ENCODE data around the gene SLC35A4. TPM values are rescaled to one million over a fixed set of nuclear protein-coding genes. Genes with fewer than 3 reads are reported as not detected.

Gene SLC35A4, protein sequence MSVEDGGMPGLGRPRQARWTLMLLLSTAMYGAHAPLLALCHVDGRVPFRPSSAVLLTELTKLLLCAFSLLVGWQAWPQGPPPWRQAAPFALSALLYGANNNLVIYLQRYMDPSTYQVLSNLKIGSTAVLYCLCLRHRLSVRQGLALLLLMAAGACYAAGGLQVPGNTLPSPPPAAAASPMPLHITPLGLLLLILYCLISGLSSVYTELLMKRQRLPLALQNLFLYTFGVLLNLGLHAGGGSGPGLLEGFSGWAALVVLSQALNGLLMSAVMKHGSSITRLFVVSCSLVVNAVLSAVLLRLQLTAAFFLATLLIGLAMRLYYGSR
- 74.1 to 79.0 TPM (median 75.3 TPM) in 5 replicates for total RNA-seq (2022; extraction: Qiagen RNA extraction)

GRCh38 chr5:140564196-140565023, at the start of gene SLC35A4, which contains the start of gene APBB3:
TSS of gene SLC35A4 (plus strand) at chr5:140564828. CDS start at chr5:140567170, 2,342 bp downstream.
TSS of gene APBB3 (minus strand) at chr5:140564598. CDS start at chr5:140564245, 353 bp downstream.

GRCh38 chr5:140547508-140548299, 16.9 kb upstream of the SLC35A4 start, which contains the start of gene EIF4EBP3:
TSS of gene EIF4EBP3 (plus strand) at chr5:140547662. CDS start at chr5:140547738, 76 bp downstream.

DNA sequence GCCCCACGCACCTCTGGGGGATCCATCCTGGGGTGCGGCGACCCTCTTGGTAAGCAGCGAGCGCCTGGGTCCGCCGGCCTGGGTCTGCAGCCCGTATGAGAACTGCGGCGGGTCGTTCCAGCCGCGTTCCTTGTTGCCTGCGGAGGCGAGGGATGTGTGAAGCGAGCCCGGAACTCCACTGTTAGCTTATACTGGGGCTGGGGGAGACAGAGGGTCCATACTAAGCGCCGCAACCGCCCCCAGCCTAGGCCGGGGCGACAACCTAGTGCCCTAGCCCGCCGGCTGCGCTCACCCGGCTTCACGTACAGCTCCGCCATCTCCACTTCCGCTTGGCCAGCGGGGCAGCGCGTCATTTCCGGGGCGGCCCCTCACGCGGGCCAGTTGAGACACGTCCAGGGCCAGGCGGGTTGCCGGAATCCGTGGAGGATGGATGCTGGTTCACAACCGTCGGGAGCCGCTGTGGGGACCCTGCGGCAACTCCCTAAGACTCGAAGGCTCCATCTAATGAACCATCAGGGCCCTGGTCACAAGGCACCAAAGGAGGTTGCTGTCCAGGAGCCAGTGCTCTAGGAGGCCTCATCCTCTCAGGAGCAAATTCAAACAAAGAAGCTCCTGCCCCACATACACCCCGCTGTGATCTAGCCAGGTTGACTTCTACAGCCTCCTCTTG, 7.4 kb upstream of the SLC35A4 start, which contains the start of gene SRA1:
Gene SRA1, minus strand, starts transcription at position 338 of the 670 bp plus-strand sequence. Its CDS starts 21 bp downstream, at position 317.

Other genes starting within 250 kb of the SLC35A4 start
- gene HBEGF, start 218.2 kb upstream of the SLC35A4 start, total RNA-seq (2022; extraction: Qiagen RNA extraction), result 6.0 to 7.3 TPM (median 7.2 TPM) in 5 replicates
- 0.05 to 0.08 TPM in 2 of 5 replicates, not detected in the others for gene SLC4A9, start 204.6 kb upstream of the SLC35A4 start, total RNA-seq (2022; extraction: Qiagen RNA extraction)
- gene ANKHD1, start 163.0 kb upstream of the SLC35A4 start, total RNA-seq (2022; extraction: Qiagen RNA extraction), result 46.2 to 52.4 TPM (median 47.8 TPM) in 5 replicates
- gene EIF4EBP3, start 17.2 kb upstream of the SLC35A4 start, total RNA-seq (2022; extraction: Qiagen RNA extraction), result 1.3 to 2.8 TPM (median 1.9 TPM) in 5 replicates
- gene SRA1, start 7.4 kb upstream of the SLC35A4 start, total RNA-seq (2022; extraction: Qiagen RNA extraction), result 38.4 to 48.2 TPM (median 43.4 TPM) in 5 replicates
- gene APBB3, start 230 bp upstream of the SLC35A4 start, total RNA-seq (2022; extraction: Qiagen RNA extraction), result 3.9 to 7.5 TPM (median 6.1 TPM) in 5 replicates
- 3.4 to 4.7 TPM (median 4.3 TPM) in 5 replicates for gene CD14, start 68.3 kb downstream of the SLC35A4 start, total RNA-seq (2022; extraction: Qiagen RNA extraction)
- gene TMCO6, start 74.6 kb downstream of the SLC35A4 start, total RNA-seq (2022; extraction: Qiagen RNA extraction), result 8.4 to 14.4 TPM (median 13.0 TPM) in 5 replicates
- 113 to 119 TPM (median 117 TPM) in 5 replicates for gene NDUFA2, start 82.8 kb downstream of the SLC35A4 start, total RNA-seq (2022; extraction: Qiagen RNA extraction)
- gene IK, start 83.0 kb downstream of the SLC35A4 start, total RNA-seq (2022; extraction: Qiagen RNA extraction), result 86.3 to 123 TPM (median 89.1 TPM) in 5 replicates
- gene WDR55, start 100.1 kb downstream of the SLC35A4 start, total RNA-seq (2022; extraction: Qiagen RNA extraction), result 27.2 to 30.4 TPM (median 27.7 TPM) in 5 replicates
- gene DND1, start 108.7 kb downstream of the SLC35A4 start, total RNA-seq (2022; extraction: Qiagen RNA extraction), result 0.66 to 1.0 TPM (median 0.88 TPM) in 5 replicates
- gene HARS1, start 126.5 kb downstream of the SLC35A4 start, total RNA-seq (2022; extraction: Qiagen RNA extraction), result 70.9 to 83.6 TPM (median 77.9 TPM) in 5 replicates
- gene HARS2, start 126.6 kb downstream of the SLC35A4 start, total RNA-seq (2022; extraction: Qiagen RNA extraction), result 34.5 to 42.6 TPM (median 36.4 TPM) in 5 replicates
- gene ZMAT2, start 135.6 kb downstream of the SLC35A4 start, total RNA-seq (2022; extraction: Qiagen RNA extraction), result 80.7 to 116 TPM (median 88.0 TPM) in 5 replicates
- 0.06 to 0.23 TPM (median 0.14 TPM) in 5 replicates for gene PCDHA1, start 221.3 kb downstream of the SLC35A4 start, total RNA-seq (2022; extraction: Qiagen RNA extraction)
- 0.10 TPM in 1 of 5 replicates, not detected in the others for gene PCDHA2, start 230.0 kb downstream of the SLC35A4 start, total RNA-seq (2022; extraction: Qiagen RNA extraction)
- gene PCDHA3, start 236.2 kb downstream of the SLC35A4 start, total RNA-seq (2022; extraction: Qiagen RNA extraction), result 0.71 to 1.1 TPM (median 0.99 TPM) in 5 replicates
- 1.5 to 1.8 TPM (median 1.7 TPM) in 5 replicates for gene PCDHA4, start 242.2 kb downstream of the SLC35A4 start, total RNA-seq (2022; extraction: Qiagen RNA extraction)

All from A549 treated with Mapracorat at 1 μM for 4 hours (cell line).